Activated naive CD8-positive, alpha-beta T cell treated with anti-CD3 and anti-CD28 coated beads, Interleukin-2, amount 50 U/mL, for 24 hours (primary cell): ENCODE data around the gene STX16.

ENCODE experiments used
- ATAC-seq: fragments of 150-1000 bp; cut with Tn5 transposase; one replicate; pipeline ENCODE4 v1.10.0; 2021
- DNase-seq: peaks from one replicate; pipeline ENCODE4 v3.0.0; 2021
- H3K27ac Mint-ChIP-seq: one replicate; pipeline ENCODE4 v1.8.0; 2021; ENCODE audit warnings: mild to moderate bottlenecking, mixed read lengths
- H3K27me3 Mint-ChIP-seq: one replicate; pipeline ENCODE4 v1.8.0; 2021; ENCODE audit warnings: mixed read lengths
- H3K36me3 Mint-ChIP-seq: one replicate; pipeline ENCODE4 v1.8.0; 2021; ENCODE audit warnings: low read depth, mixed read lengths
- H3K4me1 Mint-ChIP-seq: one replicate; pipeline ENCODE4 v1.8.0; 2021; ENCODE audit warnings: mixed read lengths
- H3K4me3 Mint-ChIP-seq: one replicate; pipeline ENCODE4 v1.8.0; 2021; ENCODE audit warnings: mild to moderate bottlenecking, moderate library complexity, mixed read lengths
- H3K9me3 Mint-ChIP-seq: one replicate; pipeline ENCODE4 v1.8.0; 2021; ENCODE audit warnings: mixed read lengths

Gene STX16

GRCh38 chr20:58613061-58613854 lies 37.8 kb upstream of the STX16 start:
- Mint-ChIP-seq H3K27ac (no peak overlapping the region), H3K4me1 (no peaks in the 10 kb centered on the region), H3K36me3 (no peaks in the 10 kb centered on the region), H3K4me3 (no peak overlapping the region), H3K27me3 (no peaks in the 10 kb centered on the region), H3K9me3 (no peaks in the 10 kb centered on the region)
- no peak for ATAC-seq
- DNase-seq = no peak

GRCh38 chr20:58614366-58614765 lies 36.7 kb upstream of the STX16 start:
- ATAC-seq = no peak
- H3K9me3 Mint-ChIP-seq = no peaks in the 10 kb centered on the region
- no peaks in the 10 kb centered on the region for H3K27me3 Mint-ChIP-seq
- no peak overlapping the region for H3K4me3 Mint-ChIP-seq
- DNase-seq = no peak
- H3K4me1 Mint-ChIP-seq = no peaks in the 10 kb centered on the region
- no peak overlapping the region for H3K27ac Mint-ChIP-seq
- no peaks in the 10 kb centered on the region for H3K36me3 Mint-ChIP-seq

DNA sequence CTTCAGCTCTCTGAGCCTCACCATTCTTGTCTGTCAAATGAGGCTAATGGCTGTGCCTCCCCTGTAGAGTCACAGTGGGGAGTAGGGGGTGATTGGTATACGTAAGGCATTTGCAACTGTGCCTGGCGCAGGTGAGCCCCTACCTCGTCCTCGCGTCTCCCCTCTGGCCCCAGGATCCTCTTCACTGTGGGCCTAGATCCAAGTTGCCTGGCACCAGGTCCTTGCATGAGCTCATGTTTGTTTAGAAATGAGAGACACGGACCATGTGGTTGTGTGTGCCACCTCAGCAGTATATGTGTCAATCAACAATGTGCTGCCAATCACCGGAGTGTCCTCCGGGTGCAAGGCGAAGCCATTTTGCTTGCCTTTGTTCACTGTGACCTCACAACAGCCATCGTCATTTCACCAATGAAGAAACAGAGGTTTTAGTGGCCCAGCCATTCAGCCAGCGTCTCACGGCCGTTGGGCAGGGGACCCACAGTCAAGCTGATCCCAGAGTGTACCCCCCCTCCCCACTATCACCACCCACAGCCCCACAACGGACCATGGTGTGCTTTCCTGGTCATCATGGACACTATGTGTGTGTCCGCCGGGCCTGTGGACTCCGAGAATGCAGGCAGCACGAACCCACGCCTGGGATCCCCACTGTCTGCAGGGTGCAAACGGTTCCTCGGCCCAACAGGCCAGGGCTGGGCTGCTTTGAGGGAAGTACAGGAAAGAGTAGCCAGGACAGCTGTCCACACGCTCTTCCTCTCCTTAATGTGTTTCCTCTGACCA lies 35.9 kb upstream of the STX16 start:
- Mint-ChIP-seq H3K4me3 (no peak overlapping the region), H3K27ac (no peak overlapping the region), H3K27me3 (no peaks in the 10 kb centered on the region), H3K9me3 (no peaks in the 10 kb centered on the region), H3K4me1 (no peaks in the 10 kb centered on the region), H3K36me3 (no peaks in the 10 kb centered on the region)
- ATAC-seq (no peak), DNase-seq (no peak)

GRCh38 chr20:58616411-58616810 lies 34.7 kb upstream of the STX16 start:
- no peaks in the 10 kb centered on the region for H3K27me3 Mint-ChIP-seq
- ATAC-seq = no peak
- no peak for DNase-seq
- H3K9me3 Mint-ChIP-seq = no peaks in the 10 kb centered on the region
- no peak overlapping the region for H3K4me3 Mint-ChIP-seq
- no peaks in the 10 kb centered on the region for H3K36me3 Mint-ChIP-seq
- no peak overlapping the region for H3K27ac Mint-ChIP-seq
- no peaks in the 10 kb centered on the region for H3K4me1 Mint-ChIP-seq

- H3K9me3 Mint-ChIP-seq = no peaks in the 10 kb centered on the region
- no peak overlapping the region for H3K4me3 Mint-ChIP-seq
- no peaks in the 10 kb centered on the region for H3K4me1 Mint-ChIP-seq
- DNase-seq (no peak), ATAC-seq (no peak)
- no peak overlapping the region for H3K27ac Mint-ChIP-seq
- no peaks in the 10 kb centered on the region for H3K36me3 Mint-ChIP-seq
- no peaks in the 10 kb centered on the region for H3K27me3 Mint-ChIP-seq
Observed at GRCh38 chr20:58617158-58617557, 33.9 kb upstream of the STX16 start.

GRCh38 chr20:58618351-58619076 lies 32.6 kb upstream of the STX16 start:
- no peaks in the 10 kb centered on the region for H3K4me1 Mint-ChIP-seq
- no peak overlapping the region for H3K27ac Mint-ChIP-seq
- H3K4me3 Mint-ChIP-seq = no peak overlapping the region
- H3K27me3 Mint-ChIP-seq = no peaks in the 10 kb centered on the region
- ATAC-seq (no peak), DNase-seq (no peak)
- H3K9me3 Mint-ChIP-seq = no peaks in the 10 kb centered on the region
- no peaks in the 10 kb centered on the region for H3K36me3 Mint-ChIP-seq

DNA sequence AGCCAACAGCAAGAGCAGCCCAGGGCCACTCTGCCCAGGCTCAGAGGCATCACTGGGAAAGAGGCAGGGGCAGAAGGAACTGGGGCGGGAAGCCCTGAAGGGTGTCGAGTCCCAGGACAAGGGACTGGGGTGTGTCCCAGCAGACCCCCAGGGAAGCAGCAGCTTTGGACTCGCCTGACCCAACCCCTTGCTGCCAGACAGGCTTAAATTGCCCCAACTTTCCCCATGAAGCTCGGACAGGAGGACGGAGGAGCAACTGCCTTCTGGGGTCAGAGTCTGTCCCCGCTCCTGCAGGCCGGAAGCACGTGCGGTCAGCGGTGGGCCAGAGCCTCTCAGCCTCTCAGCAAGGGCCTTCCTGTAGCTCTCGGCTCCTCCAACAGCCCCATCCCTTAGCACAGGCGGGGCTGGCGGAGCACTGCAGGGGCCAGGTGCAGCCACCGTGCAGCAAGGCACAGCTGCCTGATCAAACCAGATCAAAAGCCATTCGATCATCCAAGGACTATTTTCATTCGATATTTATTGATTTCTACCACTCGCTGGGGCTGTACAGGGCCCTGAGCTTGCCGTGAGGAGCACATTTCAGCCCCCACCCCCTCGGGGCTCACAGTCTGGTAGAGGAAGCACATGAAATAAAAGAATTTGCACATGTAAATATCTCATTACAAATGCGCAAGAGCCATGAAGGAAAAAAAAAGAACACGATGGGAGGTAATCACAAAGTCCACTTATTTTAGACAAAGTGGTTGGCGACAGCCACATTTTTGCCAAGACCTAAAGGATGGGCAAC lies 31.8 kb upstream of the STX16 start:
- H3K4me1 Mint-ChIP-seq = no peaks in the 10 kb centered on the region
- no peak overlapping the region for H3K4me3 Mint-ChIP-seq
- ATAC-seq = no peak
- H3K9me3 Mint-ChIP-seq = no peaks in the 10 kb centered on the region
- H3K36me3 Mint-ChIP-seq = no peaks in the 10 kb centered on the region
- no peak overlapping the region for H3K27ac Mint-ChIP-seq
- no peak for DNase-seq
- H3K27me3 Mint-ChIP-seq = no peaks in the 10 kb centered on the region

DNA sequence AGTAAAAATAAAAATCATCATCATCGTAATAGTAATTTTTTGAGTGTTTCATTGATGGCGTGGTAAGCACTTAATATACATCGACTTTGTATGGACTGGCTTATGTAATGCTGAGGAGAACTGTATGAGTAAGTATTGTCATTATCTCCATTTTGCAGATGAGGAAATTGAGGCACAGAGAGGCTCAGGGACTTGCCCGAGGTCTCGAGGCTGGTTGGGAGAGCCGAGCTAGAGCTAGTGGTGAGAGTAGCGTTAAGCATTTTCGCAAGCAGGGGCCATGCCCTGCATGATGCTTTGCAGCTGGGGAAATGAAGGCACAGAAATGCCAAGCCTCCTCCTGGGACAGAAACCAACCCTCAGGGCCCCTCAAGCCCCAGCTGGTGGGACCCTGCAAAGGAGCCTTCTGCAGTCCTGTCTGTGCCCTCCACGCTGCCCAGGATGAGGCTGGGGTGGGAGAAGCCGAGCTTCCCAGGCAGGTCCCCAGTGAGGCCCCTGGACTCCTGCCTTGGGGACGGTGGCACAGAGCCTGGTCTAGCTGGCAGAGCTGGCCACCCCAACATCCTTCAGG lies 31.1 kb upstream of the STX16 start:
- Mint-ChIP-seq H3K36me3 (no peaks in the 10 kb centered on the region), H3K27ac (no peak overlapping the region), H3K4me1 (no peaks in the 10 kb centered on the region), H3K9me3 (no peaks in the 10 kb centered on the region), H3K4me3 (no peak overlapping the region), H3K27me3 (no peaks in the 10 kb centered on the region)
- DNase-seq = no peak
- ATAC-seq = peak; percentile 27

DNA sequence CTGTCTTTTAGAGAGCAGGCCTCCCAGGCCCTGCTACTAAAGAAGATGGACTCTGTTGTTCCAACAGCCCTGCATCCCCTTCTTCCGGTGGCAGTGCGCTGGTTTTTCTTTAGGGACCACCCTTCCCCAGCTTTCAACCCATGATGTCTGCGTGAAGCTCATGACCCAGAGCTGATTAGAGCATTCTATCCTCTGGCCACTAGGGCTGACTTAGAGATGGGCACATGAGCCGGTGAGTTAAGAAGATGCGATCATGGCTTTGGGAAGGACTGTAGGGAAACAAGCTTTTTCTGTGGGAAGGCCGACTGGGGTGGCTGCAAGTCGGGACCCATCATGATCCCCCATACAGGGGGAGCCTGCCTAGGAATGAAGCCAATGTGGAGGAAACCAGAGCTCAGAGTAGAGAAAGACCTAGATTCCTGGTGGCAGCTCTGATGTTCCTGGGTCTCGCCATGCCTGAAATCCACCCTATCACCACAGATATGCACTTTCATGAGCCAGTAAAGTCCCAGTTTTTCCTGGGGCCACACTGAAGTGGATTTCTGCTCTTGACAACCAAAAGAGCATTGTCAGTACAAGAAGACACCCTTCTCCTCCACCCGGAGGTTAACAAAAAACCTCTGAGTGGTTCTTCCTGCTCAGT lies 29.1 kb upstream of the STX16 start:
- H3K9me3 Mint-ChIP-seq = peaks cover 4% of the 10 kb centered on the region
- ATAC-seq (no peak), DNase-seq (no peak)
- peaks cover 13% of the 10 kb centered on the region for H3K4me1 Mint-ChIP-seq
- H3K4me3 Mint-ChIP-seq = no peak overlapping the region
- H3K27me3 Mint-ChIP-seq = no peaks in the 10 kb centered on the region
- H3K27ac Mint-ChIP-seq = no peak overlapping the region
- H3K36me3 Mint-ChIP-seq = peaks cover under 1% of the 10 kb centered on the region

- Mint-ChIP-seq H3K4me3 (no peak overlapping the region), H3K27ac (no peak overlapping the region)
Observed at GRCh38 chr20:58622671-58623578, 28.2 kb upstream of the STX16 start.

GRCh38 chr20:58623579-58624473 lies 27.3 kb upstream of the STX16 start:
- DNase-seq (no peak), ATAC-seq (no peak)
- Mint-ChIP-seq H3K4me1 (peaks cover 29% of the 10 kb centered on the region), H3K27me3 (no peaks in the 10 kb centered on the region), H3K9me3 (peaks cover 4% of the 10 kb centered on the region), H3K36me3 (peaks cover 3% of the 10 kb centered on the region), H3K4me3 (no peak overlapping the region), H3K27ac (no peak overlapping the region)

More at GRCh38 chr20:58622671-58623578, 28.2 kb upstream of the STX16 start:
- peaks cover 22% of the 10 kb centered on the region for H3K4me1 Mint-ChIP-seq
- H3K27me3 Mint-ChIP-seq = no peaks in the 10 kb centered on the region
- H3K9me3 Mint-ChIP-seq = peaks cover 4% of the 10 kb centered on the region
- DNase-seq (no peak), ATAC-seq (peak; percentile 25)
- peaks cover 3% of the 10 kb centered on the region for H3K36me3 Mint-ChIP-seq

DNA sequence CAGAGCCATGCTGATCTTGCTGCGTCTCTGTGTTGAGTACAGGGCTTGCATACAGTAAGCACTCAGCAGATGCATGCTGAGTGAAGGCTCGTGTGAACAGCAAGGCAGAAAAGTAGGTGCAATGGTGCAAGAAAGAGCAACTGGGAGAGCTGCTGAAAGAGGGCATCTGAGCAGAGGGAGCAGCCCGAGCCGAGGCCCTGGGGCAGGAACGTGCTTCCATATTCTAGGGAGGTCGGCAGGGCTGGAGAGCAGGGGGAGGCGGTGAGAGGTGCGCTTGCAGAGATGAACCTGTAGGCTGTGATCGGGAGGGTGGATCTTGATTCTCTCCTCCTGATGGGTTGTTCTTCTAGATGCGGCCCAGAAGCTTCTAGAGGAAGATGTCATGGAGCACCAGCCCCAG lies 26.4 kb upstream of the STX16 start:
- no peak for ATAC-seq
- Mint-ChIP-seq H3K4me1 (peaks cover 35% of the 10 kb centered on the region), H3K36me3 (peaks cover 3% of the 10 kb centered on the region), H3K4me3 (no peak overlapping the region), H3K27me3 (no peaks in the 10 kb centered on the region), H3K9me3 (peaks cover 4% of the 10 kb centered on the region), H3K27ac (no peak overlapping the region)
- no peak for DNase-seq
